Activated CD4-positive, alpha-beta memory T cell treated with anti-CD3 and anti-CD28 coated beads for 36 hours (primary cell): Measurements from ENCODE around the gene TOPBP1. TPM values are rescaled to one million over a fixed set of nuclear protein-coding genes. Genes with fewer than 3 reads are reported as not detected.

Experiments used
- CTCF ChIA-PET: fragments of 350-600 bp; sonication (Branson Sonifier 250); formaldehyde crosslinking; loops from one replicate; lab custom pipeline; 2021; ENCODE audit warnings: antibody characterized with exemption, inconsistent platforms; lab: Charles Lee
- POLR2A ChIA-PET: fragments of 350-600 bp; sonication (Branson Sonifier 250); formaldehyde crosslinking; loops from one replicate; lab custom pipeline; 2021; ENCODE audit warnings: antibody characterized with exemption; lab: Charles Lee
- DNase-seq: peaks from one replicate; pipeline ENCODE4 v3.0.0-alpha.2; 2020
- H3K27ac Mint-ChIP-seq: one replicate; pipeline ENCODE4 v1.8.0; 2021; ENCODE audit warnings: mixed read lengths
- H3K27me3 Mint-ChIP-seq: one replicate; pipeline ENCODE4 v1.8.0; 2021; ENCODE audit warnings: mixed read lengths
- H3K36me3 Mint-ChIP-seq: one replicate; pipeline ENCODE4 v1.8.0; 2021; ENCODE audit warnings: mixed read lengths
- H3K4me1 Mint-ChIP-seq: one replicate; pipeline ENCODE4 v1.8.0; 2021; ENCODE audit warnings: low read depth, mixed read lengths
- H3K4me3 Mint-ChIP-seq: one replicate; pipeline ENCODE4 v1.8.0; 2021; ENCODE audit warnings: mild to moderate bottlenecking, mixed read lengths
- H3K9me3 Mint-ChIP-seq: one replicate; pipeline ENCODE4 v1.8.0; 2021; ENCODE audit warnings: mixed read lengths
- intact Hi-C: fragments of 100-400 bp; cut with micrococcal nuclease; formaldehyde crosslinking; loops from one replicate; pipeline ENCODE4 v1.15.1; 2023
- total RNA-seq, 2 experiments: library from RNA; stranded (reverse); gene quantifications; one replicate each; pipeline ENCODE4 v1.2.3, GENCODE V29; 2021

Gene TOPBP1
- 10 to 100 TPM; 73.9 to 79.1 TPM for total RNA-seq

- H3K27me3 Mint-ChIP-seq, result no peaks in the 10 kb centered on the region
- POLR2A ChIA-PET, result interaction anchor here (1.0 to 1.5 kb wide), 3 partner anchors 12 to 89 kb away, joined by 4 to 11 read pairs (median 5); partner anchors contain the start of gene CDV3
- peaks cover 31% of the 10 kb centered on the region for H3K36me3 Mint-ChIP-seq
- no peaks in the 10 kb centered on the region for H3K9me3 Mint-ChIP-seq
- intact Hi-C loops, result loop anchor here (1.0 to 5.0 kb wide), 8 partner anchors 88 to 939 kb away; partner anchors contain the start of genes CDV3, CEP63, NPHP3 and SRPRB
- DNase-seq, result peak; percentile 94
- CTCF ChIA-PET, result interaction anchor here (0.7 to 2.7 kb wide), 5 partner anchors 12 to 936 kb away, joined by 4 to 6 read pairs (median 6); no protein-coding TSS in a partner anchor
- H3K27ac Mint-ChIP-seq, result peak within 1 kb of the TSS; percentile 98
- peak within 1 kb of the TSS; percentile 98 for H3K4me3 Mint-ChIP-seq
- H3K4me1 Mint-ChIP-seq, result peaks cover 32% of the 10 kb centered on the region
Observed at GRCh38 chr3:133661454-133662277, at the start of gene TOPBP1. TOPBP1 (minus strand) TSS chr3:133661941; CDS start chr3:133661127, 814 bp downstream.

GRCh38 chr3:133711013-133711412 lies 49.3 kb upstream of the TOPBP1 start:
- DNase-seq, result no peak
- Mint-ChIP-seq H3K4me1 (no peaks in the 10 kb centered on the region), H3K4me3 (no peak overlapping the region), H3K9me3 (no peaks in the 10 kb centered on the region), H3K27ac (no peak overlapping the region), H3K27me3 (peaks cover 8% of the 10 kb centered on the region), H3K36me3 (no peaks in the 10 kb centered on the region)
- CTCF ChIA-PET, result interaction anchor here (0.6 kb wide), 1 partner anchor 1851 kb away, joined by 3 read pairs; no protein-coding TSS in a partner anchor
- POLR2A ChIA-PET, result no interaction called here
- intact Hi-C loops, result no loop called here

- ChIA-PET CTCF (no interaction called here), POLR2A (no interaction called here)
- no peak overlapping the region for H3K4me3 Mint-ChIP-seq
- no peaks in the 10 kb centered on the region for H3K9me3 Mint-ChIP-seq
- H3K4me1 Mint-ChIP-seq, result no peaks in the 10 kb centered on the region
- no peak for DNase-seq
- peaks cover 14% of the 10 kb centered on the region for H3K27me3 Mint-ChIP-seq
- no peaks in the 10 kb centered on the region for H3K36me3 Mint-ChIP-seq
- no peak overlapping the region for H3K27ac Mint-ChIP-seq
- intact Hi-C loops, result no loop called here
Observed at GRCh38 chr3:133709139-133709750, 47.5 kb upstream of the TOPBP1 start.

GRCh38 chr3:133706033-133706432 lies 44.3 kb upstream of the TOPBP1 start:
- no peaks in the 10 kb centered on the region for H3K4me1 Mint-ChIP-seq
- H3K27me3 Mint-ChIP-seq, result peaks cover 15% of the 10 kb centered on the region
- no peak overlapping the region for H3K4me3 Mint-ChIP-seq
- no peak overlapping the region for H3K27ac Mint-ChIP-seq
- ChIA-PET CTCF (no interaction called here), POLR2A (no interaction called here)
- no peaks in the 10 kb centered on the region for H3K9me3 Mint-ChIP-seq
- H3K36me3 Mint-ChIP-seq, result no peaks in the 10 kb centered on the region
- intact Hi-C loops, result no loop called here
- no peak for DNase-seq

GRCh38 chr3:133703915-133704314 lies 42.2 kb upstream of the TOPBP1 start:
- H3K36me3 Mint-ChIP-seq, result no peaks in the 10 kb centered on the region
- H3K27ac Mint-ChIP-seq, result no peak overlapping the region
- intact Hi-C loops, result no loop called here
- ChIA-PET POLR2A (no interaction called here), CTCF (no interaction called here)
- no peak overlapping the region for H3K4me3 Mint-ChIP-seq
- H3K27me3 Mint-ChIP-seq, result peaks cover 11% of the 10 kb centered on the region
- H3K9me3 Mint-ChIP-seq, result no peaks in the 10 kb centered on the region
- no peaks in the 10 kb centered on the region for H3K4me1 Mint-ChIP-seq
- no peak for DNase-seq

- DNase-seq, result no peak
- Mint-ChIP-seq H3K36me3 (no peaks in the 10 kb centered on the region), H3K27ac (no peak overlapping the region), H3K4me1 (no peaks in the 10 kb centered on the region), H3K27me3 (peaks cover 11% of the 10 kb centered on the region), H3K4me3 (no peak overlapping the region), H3K9me3 (no peaks in the 10 kb centered on the region)
- ChIA-PET POLR2A (no interaction called here), CTCF (no interaction called here)
- intact Hi-C loops, result no loop called here
Observed at GRCh38 chr3:133701435-133702358, 40.0 kb upstream of the TOPBP1 start.

GRCh38 chr3:133700351-133700750 lies 38.6 kb upstream of the TOPBP1 start:
- H3K9me3 Mint-ChIP-seq, result no peaks in the 10 kb centered on the region
- CTCF ChIA-PET, result no interaction called here
- no peak for DNase-seq
- peaks cover 11% of the 10 kb centered on the region for H3K27me3 Mint-ChIP-seq
- no peak overlapping the region for H3K27ac Mint-ChIP-seq
- POLR2A ChIA-PET, result no interaction called here
- no peaks in the 10 kb centered on the region for H3K4me1 Mint-ChIP-seq
- H3K36me3 Mint-ChIP-seq, result no peaks in the 10 kb centered on the region
- H3K4me3 Mint-ChIP-seq, result no peak overlapping the region
- intact Hi-C loops, result no loop called here

GRCh38 chr3:133699903-133700302 lies 38.2 kb upstream of the TOPBP1 start:
- Mint-ChIP-seq H3K4me1 (no peaks in the 10 kb centered on the region), H3K27me3 (peaks cover 11% of the 10 kb centered on the region), H3K9me3 (no peaks in the 10 kb centered on the region), H3K27ac (no peak overlapping the region), H3K4me3 (no peak overlapping the region), H3K36me3 (no peaks in the 10 kb centered on the region)
- intact Hi-C loops, result no loop called here
- CTCF ChIA-PET, result no interaction called here
- POLR2A ChIA-PET, result no interaction called here
- no peak for DNase-seq

GRCh38 chr3:133699467-133699866 lies 37.7 kb upstream of the TOPBP1 start:
- Mint-ChIP-seq H3K27ac (no peak overlapping the region), H3K4me3 (no peak overlapping the region), H3K9me3 (no peaks in the 10 kb centered on the region), H3K36me3 (no peaks in the 10 kb centered on the region), H3K27me3 (peaks cover 7% of the 10 kb centered on the region), H3K4me1 (no peaks in the 10 kb centered on the region)
- ChIA-PET CTCF (no interaction called here), POLR2A (no interaction called here)
- DNase-seq, result no peak
- intact Hi-C loops, result no loop called here

- H3K27me3 Mint-ChIP-seq, result peaks cover 2% of the 10 kb centered on the region
- H3K27ac Mint-ChIP-seq, result no peak overlapping the region
- H3K36me3 Mint-ChIP-seq, result no peaks in the 10 kb centered on the region
- no peaks in the 10 kb centered on the region for H3K4me1 Mint-ChIP-seq
- H3K9me3 Mint-ChIP-seq, result no peaks in the 10 kb centered on the region
- no peak overlapping the region for H3K4me3 Mint-ChIP-seq
- ChIA-PET CTCF (no interaction called here), POLR2A (no interaction called here)
- intact Hi-C loops, result no loop called here
- DNase-seq, result no peak
Observed at GRCh38 chr3:133697960-133698359, 36.2 kb upstream of the TOPBP1 start.

GRCh38 chr3:133695560-133696171 lies 33.9 kb upstream of the TOPBP1 start:
- Mint-ChIP-seq H3K4me3 (no peak overlapping the region), H3K27ac (no peak overlapping the region), H3K9me3 (no peaks in the 10 kb centered on the region), H3K36me3 (no peaks in the 10 kb centered on the region), H3K27me3 (no peaks in the 10 kb centered on the region), H3K4me1 (no peaks in the 10 kb centered on the region)
- intact Hi-C loops, result no loop called here
- CTCF ChIA-PET, result no interaction called here
- POLR2A ChIA-PET, result no interaction called here
- no peak for DNase-seq
